ENCODE data around the gene CEP295NL.

Gene CEP295NL

GRCh38 chr17:78896091-78896833, 6.7 kb downstream of the CEP295NL start:
- DNase-seq (ENCODE audit: low spot score) = no peak
- ChIA-PET CTCF (no interaction called here), POLR2A (ENCODE audit: low non-redundant PET) (interaction anchor here (0.6 kb wide), 1 partner anchor 9 kb away, joined by 5 read pairs; no protein-coding TSS in a partner anchor)
- H3K27ac ChIP-seq = peak overlapping the region; percentile 30
- no peak for TF ChIP-seq CTCF (conservative IDR thresholded peaks at IDR 0.05; ENCODE audit: low read depth)

- peak overlapping the region; percentile 30 for H3K27ac ChIP-seq
- ChIA-PET POLR2A (ENCODE audit: low non-redundant PET) (no interaction called here), CTCF (interaction anchor here (0.7 kb wide), 1 partner anchor 13 kb away, joined by 4 read pairs; no protein-coding TSS in a partner anchor)
- DNase-seq (ENCODE audit: low spot score) = no peak
- TF ChIP-seq CTCF (conservative IDR thresholded peaks at IDR 0.05; ENCODE audit: low read depth) = no peak
Measured at GRCh38 chr17:78895322-78895721, 7.7 kb downstream of the CEP295NL start.

- H3K27ac ChIP-seq = peak overlapping the region; percentile 38
- ChIA-PET CTCF (no interaction called here), POLR2A (ENCODE audit: low non-redundant PET) (no interaction called here)
- no peak for TF ChIP-seq CTCF (conservative IDR thresholded peaks at IDR 0.05; ENCODE audit: low read depth)
- DNase-seq (ENCODE audit: low spot score) = no peak
Measured at GRCh38 chr17:78893684-78894083, 9.3 kb downstream of the CEP295NL start.

GRCh38 chr17:78892936-78893379, 10.0 kb downstream of the CEP295NL start:
- peak overlapping the region; percentile 45 for H3K27ac ChIP-seq
- no peak for DNase-seq (ENCODE audit: low spot score)
- TF ChIP-seq CTCF (conservative IDR thresholded peaks at IDR 0.05; ENCODE audit: low read depth) = no peak
- POLR2A ChIA-PET (ENCODE audit: low non-redundant PET) = no interaction called here
- CTCF ChIA-PET = no interaction called here

GRCh38 chr17:78892520-78892919, 10.5 kb downstream of the CEP295NL start:
- TF ChIP-seq CTCF (conservative IDR thresholded peaks at IDR 0.05; ENCODE audit: low read depth) = no peak
- ChIA-PET POLR2A (ENCODE audit: low non-redundant PET) (interaction anchor here (0.5 kb wide), 1 partner anchor 34 kb away, joined by 3 read pairs; no protein-coding TSS in a partner anchor), CTCF (no interaction called here)
- DNase-seq (ENCODE audit: low spot score) = no peak
- peak overlapping the region; percentile 45 for H3K27ac ChIP-seq

- no peak for DNase-seq (ENCODE audit: low spot score)
- H3K27ac ChIP-seq = peak overlapping the region; percentile 45
- ChIA-PET CTCF (no interaction called here), POLR2A (ENCODE audit: low non-redundant PET) (interaction anchor here (0.5 kb wide), 1 partner anchor 34 kb away, joined by 3 read pairs; no protein-coding TSS in a partner anchor)
- no peak for TF ChIP-seq CTCF (conservative IDR thresholded peaks at IDR 0.05; ENCODE audit: low read depth)
Measured at GRCh38 chr17:78892062-78892456, 10.9 kb downstream of the CEP295NL start.
